HFF-Myc (cell line): ENCODE measurements around the gene RHEX.

Experiments used
- DNase-seq: peaks from one replicate; pipeline ENCODE4 v3.0.0-alpha.2; 2011; ENCODE audit warnings: low read depth; ENCODE audit errors: extremely low read depth
- H3K4me3 ChIP-seq: replicated peaks from 2 replicates; pipeline ENCODE4 v1.5.1; 2011; ENCODE audit warnings: low read depth, mild to moderate bottlenecking, control low read depth, low read length
- TF ChIP-seq, protein P1 (sequence below): IDR thresholded peaks from 2 replicates; pipeline ENCODE4 v1.5.1; 2012; ENCODE audit warnings: mild to moderate bottlenecking, low read depth, low read length, control low read depth; ENCODE audit errors: missing control alignments

Gene RHEX

GRCh38 chr1:206021008-206021625 lies 31.9 kb upstream of the RHEX start:
- H3K4me3 ChIP-seq, result no peak overlapping the region
- TF ChIP-seq, protein P1, sequence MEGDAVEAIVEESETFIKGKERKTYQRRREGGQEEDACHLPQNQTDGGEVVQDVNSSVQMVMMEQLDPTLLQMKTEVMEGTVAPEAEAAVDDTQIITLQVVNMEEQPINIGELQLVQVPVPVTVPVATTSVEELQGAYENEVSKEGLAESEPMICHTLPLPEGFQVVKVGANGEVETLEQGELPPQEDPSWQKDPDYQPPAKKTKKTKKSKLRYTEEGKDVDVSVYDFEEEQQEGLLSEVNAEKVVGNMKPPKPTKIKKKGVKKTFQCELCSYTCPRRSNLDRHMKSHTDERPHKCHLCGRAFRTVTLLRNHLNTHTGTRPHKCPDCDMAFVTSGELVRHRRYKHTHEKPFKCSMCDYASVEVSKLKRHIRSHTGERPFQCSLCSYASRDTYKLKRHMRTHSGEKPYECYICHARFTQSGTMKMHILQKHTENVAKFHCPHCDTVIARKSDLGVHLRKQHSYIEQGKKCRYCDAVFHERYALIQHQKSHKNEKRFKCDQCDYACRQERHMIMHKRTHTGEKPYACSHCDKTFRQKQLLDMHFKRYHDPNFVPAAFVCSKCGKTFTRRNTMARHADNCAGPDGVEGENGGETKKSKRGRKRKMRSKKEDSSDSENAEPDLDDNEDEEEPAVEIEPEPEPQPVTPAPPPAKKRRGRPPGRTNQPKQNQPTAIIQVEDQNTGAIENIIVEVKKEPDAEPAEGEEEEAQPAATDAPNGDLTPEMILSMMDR, result no peak
- DNase-seq, result no peak

GRCh38 chr1:206021626-206022365 lies 31.2 kb upstream of the RHEX start:
- TF ChIP-seq, protein P1, result no peak
- no peak for DNase-seq
- H3K4me3 ChIP-seq, result no peak overlapping the region

- TF ChIP-seq, protein P1, result no peak
- H3K4me3 ChIP-seq, result no peak overlapping the region
- DNase-seq, result no peak
Measured at GRCh38 chr1:206022766-206023165, 30.2 kb upstream of the RHEX start.

GRCh38 chr1:206023695-206024094 lies 29.3 kb upstream of the RHEX start, which contains the start of gene CTSE:
Gene CTSE (minus strand): TSS chr1:206023895. CDS start chr1:206023791, 104 bp downstream.
- TF ChIP-seq, protein P1, result no peak
- H3K4me3 ChIP-seq, result no peak within 1 kb of the TSS
- DNase-seq, result no peak

- no peak for DNase-seq
- TF ChIP-seq, protein P1, result no peak
- no peak overlapping the region for H3K4me3 ChIP-seq
Measured at GRCh38 chr1:206025283-206025820, 27.6 kb upstream of the RHEX start.

GRCh38 chr1:206029484-206029883 lies 23.5 kb upstream of the RHEX start:
- TF ChIP-seq, protein P1, result no peak
- H3K4me3 ChIP-seq, result no peak overlapping the region
- no peak for DNase-seq
